DMS53 treated with DMSO at 0.1 percent for 48 hours (cell line): ENCODE data around the gene ZDHHC16.
A peak's percentile ranks its signal among the peaks of the same experiment; 100 is the strongest.
"Not testable (repeated sequence)": the region's sequence is repeated elsewhere in the genome, so short reads cannot be mapped to it uniquely, and the experiment has no call there.

Experiments used
- DNase-seq: peaks from one replicate; lab custom pipeline; 2025; ENCODE audit not compliant: unreplicated experiment; lab: John Stamatoyannopoulos, UW

ZDHHC16 gene

DNA sequence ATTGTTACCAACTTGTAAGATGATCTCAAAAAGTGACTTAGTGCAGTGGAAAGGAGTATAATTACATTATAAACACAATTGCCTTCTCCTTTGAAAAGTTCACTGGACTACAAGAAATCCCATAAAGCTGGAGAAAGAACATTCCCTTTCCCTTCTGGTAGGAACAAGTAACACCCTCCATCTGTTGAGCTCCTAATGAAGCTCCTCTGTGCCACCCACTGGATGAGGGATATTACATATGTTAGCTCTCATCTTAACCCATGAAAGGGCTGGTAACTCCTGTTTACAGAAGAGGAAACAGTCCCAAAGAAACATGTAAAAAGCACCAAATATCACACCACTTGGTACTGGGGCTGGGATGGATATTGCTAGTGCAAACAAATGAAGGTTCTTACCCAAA, 11.9 kb upstream of the ZDHHC16 start:
- DNase-seq, result no peak

DNA sequence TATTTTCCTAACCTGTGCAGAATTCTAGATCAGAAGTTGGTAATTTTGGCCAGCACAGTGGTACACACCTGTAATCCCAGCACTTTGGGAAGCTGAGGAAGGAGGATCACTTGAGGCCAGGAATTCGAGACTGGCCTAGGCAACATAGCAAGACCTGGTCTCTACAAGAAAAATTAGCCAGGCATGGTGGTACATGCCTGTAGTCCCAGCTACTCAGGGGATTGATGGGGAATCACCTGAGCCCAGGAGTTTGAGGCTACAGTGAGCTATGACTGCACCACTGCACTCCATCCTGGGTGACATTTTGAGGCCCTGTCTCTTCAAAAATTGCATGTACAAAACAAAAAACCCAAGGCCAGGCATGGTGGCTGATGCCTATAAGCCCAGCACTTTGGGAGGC, 11.4 kb upstream of the ZDHHC16 start:
- no peak for DNase-seq

DNA sequence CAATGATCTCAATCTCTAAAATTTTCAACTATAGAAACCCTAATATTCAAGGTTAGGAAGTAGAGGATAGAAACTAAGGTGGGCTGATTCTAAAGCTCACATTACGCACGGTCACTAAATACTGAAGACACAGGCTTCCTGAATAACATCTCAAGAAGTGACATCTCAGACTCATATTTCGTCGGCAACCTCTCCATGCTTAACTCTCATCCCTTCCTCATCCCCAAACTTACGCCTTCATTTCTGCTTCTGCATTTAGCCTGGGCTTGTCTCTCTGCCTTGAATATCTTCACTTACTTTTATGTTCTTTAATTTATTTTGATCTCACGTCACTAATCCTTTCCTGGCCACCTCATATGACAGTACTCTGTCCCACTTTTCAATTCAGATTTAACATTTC, 10.8 kb upstream of the ZDHHC16 start:
- DNase-seq, result no peak

DNA sequence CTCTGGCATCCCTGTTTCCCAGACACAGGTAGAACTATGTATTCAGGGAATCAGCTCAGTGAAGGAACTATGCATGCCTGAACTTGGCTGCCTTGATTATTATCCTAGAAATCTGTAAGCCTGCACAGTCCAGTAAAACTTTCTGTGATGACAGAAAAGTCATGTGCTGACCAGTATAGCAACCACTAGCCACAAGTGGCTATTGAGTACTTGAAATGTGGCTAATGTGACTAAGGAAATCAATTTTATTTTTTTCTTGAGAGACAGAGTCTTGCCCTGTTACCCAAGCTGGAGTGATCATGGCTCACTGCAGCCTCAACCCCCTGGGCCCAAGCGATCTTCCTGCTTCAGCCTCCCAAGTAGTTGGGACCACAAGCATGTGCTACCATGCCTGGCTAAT, 3.7 kb upstream of the ZDHHC16 start:
- DNase-seq, result no peak

DNA sequence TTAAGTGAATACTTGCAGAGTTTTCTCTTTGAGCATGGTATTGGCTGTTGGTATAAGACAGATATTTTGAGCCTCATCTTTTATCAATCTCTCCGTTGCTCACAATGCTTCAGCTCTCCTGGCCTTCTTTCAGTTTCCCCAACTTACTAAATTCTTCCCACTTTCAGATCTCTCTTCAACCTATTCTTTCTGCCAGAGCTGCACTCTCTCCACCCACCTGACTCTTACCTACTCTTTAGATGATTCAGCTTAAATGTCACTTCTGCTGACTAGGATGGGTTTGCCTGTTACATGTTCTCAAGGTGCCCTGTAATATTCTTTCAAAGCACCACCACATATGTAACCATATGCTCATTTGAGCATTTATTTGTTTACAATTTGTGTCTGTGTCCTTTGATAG, 1.8 kb upstream of the ZDHHC16 start:
- no peak for DNase-seq

DNA sequence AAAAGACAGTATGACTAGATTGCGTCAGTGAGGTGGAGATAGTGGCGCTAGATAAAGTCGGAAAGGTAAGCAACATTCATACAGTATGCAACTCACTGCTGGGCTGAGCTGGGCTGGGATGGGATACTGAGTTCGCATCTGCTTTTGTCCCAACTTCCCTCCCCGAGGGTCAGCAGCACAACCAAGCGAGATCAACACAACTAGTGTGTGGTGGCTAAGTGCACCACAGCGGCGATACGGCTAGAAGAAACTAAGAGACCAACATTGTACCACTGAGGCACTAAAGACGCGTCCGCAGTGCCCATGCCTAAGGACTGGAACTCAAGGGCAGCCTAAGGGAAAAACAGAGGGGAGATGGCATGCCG, 636 bp upstream of the ZDHHC16 start:
- DNase-seq, result no peak

DNA sequence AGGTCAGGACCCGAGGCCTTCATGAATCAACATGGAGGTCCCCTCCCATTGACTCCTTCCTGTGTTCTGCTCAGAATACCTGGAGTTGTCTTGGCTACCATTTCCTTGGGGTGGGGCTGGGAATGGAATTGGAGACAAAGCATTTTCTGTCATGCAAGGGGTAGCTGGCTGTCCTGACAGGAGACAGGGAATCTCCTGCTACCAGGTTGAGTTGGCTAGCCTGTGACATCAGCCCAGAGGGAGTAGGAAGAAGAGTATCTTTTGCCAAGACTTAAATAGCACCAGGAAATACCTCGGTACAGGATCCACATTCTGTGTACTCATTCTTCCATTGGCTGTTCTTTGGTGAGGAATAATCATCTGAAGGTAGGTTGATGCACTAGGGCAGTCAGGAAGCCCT, 4.9 kb downstream of the ZDHHC16 start:
- no peak for DNase-seq

DNA sequence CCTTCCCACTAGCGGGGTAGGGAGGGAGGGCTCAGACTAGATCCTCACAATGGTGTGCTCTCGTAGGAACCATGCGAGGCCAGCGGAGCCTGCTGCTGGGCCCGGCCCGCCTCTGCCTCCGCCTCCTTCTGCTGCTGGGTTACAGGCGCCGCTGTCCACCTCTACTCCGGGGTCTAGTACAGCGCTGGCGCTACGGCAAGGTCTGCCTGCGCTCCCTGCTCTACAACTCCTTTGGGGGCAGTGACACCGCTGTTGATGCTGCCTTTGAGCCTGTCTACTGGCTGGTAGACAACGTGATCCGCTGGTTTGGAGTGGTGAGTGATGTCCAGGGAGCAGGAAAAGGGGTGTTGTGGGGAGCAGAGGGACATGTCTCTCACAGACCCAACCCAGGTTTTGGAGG, 5.6 kb downstream of the ZDHHC16 start:
- DNase-seq, result no peak

DNA sequence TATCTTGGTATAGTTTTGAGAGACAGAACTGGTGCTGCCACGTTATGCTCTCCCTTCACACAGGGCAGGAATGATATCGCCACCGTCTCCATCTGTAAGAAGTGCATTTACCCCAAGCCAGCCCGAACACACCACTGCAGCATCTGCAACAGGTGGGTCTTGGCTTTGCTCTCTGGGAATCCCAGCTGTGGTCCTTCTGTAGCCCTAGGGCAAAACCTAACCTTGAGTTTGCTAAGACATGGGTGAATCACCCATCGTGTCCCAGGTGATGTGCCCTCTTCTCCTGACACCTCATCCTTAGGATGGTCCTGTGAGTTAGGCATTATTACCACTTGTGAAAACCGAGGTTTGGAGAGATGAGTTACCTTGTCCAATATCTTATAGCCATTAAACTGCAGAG, 6.4 kb downstream of the ZDHHC16 start:
- DNase-seq, result no peak

DNA sequence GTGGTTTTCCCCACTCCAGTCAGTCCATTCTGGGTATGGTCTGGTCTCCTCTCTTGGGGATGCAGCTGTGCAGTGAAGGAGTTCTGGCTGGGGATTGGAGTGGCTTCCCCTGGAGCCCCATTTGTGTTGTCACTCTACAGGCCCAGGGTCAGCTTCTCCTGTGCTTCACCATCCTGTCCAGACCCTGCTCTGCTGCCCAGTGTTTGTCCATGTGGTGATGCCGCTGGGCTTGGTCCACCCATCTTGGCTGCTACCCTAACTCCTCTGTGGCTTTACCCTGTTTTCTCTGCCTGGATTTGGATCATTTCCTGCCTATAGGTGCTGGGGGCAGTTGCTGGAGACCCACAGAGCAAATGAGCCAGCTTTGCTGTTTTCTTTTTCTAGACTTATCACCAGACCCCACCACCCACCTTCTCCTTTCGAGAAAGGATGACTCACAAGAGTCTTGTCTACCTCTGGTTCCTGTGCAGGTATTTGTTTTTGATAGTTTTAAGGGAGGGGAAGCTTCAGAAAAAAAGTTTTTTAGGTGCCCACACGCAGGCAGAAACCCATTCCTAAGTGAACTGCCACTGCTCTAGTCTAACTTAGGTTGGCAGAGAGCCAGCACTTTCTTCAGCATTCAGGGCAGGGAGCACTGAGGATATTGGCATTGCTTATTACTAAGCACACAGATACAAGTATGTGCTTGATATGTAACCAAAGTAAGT, 8.5 kb downstream of the ZDHHC16 start:
- peak; percentile 12 for DNase-seq

DNA sequence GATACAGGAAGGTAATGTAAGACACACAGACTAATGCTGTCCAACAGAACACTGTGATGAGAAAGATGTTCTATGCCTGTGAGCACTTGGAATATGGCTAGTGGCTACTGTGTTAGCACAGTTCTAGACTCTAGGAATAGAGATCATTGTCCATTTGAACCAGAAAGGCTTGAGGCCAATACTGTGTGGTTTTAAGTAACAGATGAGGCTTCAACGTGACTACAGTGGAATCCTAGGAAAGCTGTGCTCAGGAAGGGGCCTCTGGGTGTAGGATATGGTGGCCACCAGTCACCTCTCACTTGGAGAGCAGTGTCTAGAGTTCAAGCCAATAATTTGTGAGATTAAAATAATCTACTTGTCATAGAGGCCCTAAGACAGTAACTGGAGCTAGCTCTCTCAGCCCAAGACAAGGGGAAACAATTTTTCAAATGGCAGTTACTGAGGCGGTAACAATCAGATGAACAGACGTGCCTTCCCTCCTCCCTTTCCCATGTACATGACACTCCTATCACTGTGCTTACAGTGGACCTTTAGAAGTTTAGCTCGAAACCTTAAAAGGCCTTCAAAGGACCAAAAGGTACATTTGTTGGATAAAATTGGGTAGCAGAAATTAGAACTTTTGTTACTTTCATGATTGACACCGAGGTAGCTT, 10.2 kb downstream of the ZDHHC16 start:
- no peak for DNase-seq

DNA sequence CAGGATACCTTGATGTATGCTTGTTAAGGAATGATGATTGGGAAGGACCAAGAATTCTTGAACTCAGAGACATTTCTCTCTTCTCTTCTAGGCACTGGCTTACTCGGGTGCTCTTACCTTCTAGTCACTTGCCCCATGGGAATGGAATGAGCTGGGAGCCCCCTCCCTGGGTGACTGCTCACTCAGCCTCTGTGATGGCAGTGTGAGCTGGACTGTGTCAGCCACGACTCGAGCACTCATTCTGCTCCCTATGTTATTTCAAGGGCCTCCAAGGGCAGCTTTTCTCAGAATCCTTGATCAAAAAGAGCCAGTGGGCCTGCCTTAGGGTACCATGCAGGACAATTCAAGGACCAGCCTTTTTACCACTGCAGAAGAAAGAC, 10.7 kb downstream of the ZDHHC16 start:
- DNase-seq, result no peak

DNA sequence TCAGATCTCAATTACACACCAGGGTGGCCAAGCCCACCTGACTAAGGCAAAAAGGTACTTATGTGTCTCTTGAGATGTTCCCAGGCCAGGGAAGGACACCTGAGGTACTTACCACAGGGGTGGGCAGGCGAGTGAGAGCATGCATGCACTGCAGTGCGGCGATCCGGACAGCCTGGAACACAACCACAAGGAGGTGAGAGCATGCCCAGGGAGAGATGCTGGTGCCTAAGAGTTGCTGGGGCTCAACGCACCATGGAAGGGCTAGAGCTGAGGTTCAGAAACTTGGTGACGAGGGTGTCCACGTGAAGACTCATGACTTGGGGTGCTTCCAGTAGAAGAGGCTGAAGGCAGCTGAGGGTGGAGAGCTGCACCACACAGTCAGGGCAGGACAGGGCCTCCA, 13.1 kb downstream of the ZDHHC16 start:
- DNase-seq, result no peak

DNA sequence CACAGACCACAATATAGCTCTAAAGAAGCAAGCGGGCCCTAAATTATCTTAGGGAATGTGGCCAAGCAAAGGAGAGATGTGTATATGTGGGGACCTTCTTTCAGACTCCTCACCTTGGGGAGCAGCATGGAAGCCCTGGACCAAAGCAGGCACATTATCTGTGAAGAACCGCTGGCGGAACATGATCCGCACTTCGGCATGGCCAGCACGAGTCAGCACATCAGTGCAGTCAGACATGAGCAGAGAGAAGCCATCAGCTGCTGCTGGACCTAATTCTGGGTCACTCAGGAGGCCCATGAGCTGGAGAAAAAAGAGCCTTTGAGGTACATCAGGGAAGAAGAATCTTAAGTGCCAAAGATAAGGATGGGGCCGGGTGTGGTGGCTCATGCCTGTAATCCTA, 14.0 kb downstream of the ZDHHC16 start:
- no peak for DNase-seq

DNA sequence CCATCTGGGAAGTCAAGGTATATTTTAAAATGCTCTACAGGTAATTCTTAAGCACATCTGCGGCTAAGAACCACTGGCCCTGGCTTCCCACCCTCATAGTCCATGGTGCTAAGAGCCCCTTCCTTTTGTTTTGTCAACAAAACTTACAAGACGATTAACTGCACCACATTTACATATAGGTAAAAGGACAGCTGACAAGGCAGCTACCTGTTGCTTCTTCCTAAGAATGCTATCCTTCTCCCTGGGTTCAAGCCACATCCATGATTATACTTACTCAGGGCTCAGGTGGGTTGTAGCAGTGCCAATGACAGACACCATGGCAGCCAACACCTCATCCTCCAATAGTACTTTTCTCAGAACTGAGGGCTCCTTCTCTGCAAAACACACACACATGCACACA, 16.3 kb downstream of the ZDHHC16 start:
- no peak for DNase-seq

DNA sequence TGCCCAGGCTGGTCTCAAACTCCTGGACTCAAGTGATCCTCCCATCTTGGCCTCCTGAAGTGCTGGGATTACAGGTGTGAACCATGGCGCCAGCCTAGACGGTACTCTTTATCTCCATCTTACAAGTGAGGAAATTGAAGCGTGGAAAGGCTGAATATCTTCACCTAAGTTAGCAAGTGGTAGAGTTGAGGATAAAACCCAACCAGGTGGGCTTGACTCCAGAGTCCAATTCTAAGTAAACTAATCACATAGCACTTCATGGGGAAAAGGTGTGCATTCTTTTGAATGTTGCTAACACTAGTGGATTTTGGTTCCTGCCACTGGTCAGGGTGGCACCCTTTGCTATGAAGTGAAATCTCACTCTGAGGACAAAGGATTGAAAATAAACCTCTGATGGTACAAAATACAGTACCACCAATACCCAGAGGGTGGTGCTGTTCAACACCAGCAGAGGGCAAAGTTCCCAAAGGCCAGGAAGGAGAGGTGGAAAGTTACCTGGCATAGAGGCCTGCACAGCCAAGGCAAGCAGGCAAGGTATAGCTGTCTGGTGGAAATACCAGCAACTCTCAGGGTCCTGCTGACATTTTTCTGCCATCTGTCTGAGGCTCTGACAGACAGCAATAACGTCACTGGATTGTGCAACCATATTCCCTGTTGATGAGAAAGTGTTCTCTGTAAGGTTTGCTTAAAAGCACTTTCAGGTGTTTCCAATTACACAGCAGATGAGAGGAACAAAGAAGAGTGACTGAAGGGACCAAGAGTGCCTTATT, 17.6 kb downstream of the ZDHHC16 start:
- peak; percentile 97 for DNase-seq

DNA sequence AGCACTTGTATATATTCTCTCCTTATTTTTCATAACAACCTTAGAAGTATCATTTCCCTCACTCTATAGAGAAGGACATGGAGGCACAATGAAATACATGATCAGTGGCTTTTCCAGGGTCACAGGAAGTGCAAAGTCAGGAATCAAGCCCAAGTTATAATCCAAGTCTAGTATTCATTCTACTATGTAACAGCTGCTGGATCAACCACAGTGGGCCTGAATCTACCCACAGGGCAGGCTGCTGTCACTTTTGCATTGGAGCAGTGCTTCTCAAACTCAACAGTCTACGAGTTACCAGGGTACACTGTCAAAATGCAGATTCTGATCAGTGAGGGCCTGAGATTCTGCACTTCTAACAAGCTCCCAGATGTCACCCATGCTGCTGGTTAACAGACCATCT, 18.3 kb downstream of the ZDHHC16 start:
- DNase-seq, result no peak

DNA sequence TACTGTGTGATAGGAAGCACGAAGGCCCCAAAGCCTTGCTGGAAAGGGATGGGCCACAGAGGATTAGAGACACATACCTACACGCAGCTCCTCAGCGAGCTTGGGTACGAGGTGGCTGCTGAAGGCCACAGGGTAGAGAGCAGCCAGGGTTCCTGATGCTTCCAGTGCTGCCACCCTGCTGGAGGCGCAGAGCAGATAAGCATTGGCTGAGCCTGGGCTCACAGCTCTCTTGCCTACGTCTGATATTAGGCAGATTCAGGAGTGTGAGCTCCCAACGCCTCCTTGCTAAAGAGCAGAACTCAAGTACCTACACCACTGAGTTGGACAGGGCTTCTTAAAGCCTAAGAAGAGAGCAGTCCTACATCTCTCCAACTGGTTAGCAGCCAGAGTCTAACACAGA, 20.0 kb downstream of the ZDHHC16 start:
- DNase-seq, result no peak

DNA sequence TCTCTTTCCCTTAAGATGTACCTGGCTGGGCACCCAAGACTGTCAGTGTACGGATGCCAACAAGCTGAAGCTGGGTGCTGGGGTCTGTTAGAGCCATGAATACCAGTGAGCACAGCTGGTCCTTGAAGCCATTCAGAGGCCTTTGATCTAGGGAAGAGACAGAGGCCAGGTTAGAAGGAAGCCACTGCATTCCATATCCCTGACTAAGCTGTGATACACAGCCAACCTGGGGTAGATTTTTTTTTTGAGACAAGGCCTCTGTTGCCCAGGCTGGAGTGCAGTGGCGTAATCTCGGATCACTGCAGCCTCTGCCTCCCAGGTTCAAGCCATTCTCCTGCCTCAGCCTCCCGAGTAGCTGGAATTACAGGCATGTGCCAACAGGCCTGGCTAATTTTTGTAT, 20.8 kb downstream of the ZDHHC16 start:
- no peak for DNase-seq

DNA sequence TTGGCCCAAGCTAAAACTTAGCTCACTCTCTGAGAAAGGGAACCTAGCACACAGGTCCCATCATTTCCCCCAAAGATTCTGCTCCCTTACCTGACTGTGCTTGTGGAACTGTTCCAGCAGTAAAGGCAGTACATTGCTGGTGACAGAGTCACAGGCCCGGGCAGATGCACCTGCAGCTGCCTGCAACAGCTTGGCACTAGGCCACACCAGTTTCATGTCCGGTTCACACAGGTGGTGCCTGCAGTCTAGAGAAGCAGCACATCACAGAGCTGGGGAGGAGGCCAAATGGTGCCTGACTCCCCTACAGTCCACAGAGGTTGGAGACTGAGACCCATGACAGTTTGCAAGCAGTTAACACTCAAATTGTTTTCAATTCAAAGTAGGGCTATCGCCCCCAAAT, 22.2 kb downstream of the ZDHHC16 start:
- DNase-seq, result peak; percentile 88

DNA sequence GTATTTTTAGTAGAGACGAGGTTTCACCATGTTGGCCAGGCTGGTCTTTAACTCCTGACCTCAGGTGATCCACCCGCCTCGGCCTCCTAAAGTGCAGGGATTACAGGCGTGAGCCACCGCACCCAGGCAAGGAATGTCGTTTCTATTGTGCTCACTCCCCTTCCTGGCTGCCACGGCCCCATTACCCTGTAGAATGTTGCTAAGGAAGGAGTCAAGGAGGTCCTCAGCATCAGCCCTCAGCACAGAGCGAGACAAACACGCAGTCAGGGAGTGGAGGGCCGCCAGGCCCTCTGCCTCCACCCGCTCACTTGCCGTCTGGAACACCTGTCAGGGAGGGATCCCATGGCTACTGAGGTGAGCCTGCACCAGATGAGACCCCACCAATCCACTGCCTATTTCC, 22.8 kb downstream of the ZDHHC16 start:
- DNase-seq, result not testable (repeated sequence)

DNA sequence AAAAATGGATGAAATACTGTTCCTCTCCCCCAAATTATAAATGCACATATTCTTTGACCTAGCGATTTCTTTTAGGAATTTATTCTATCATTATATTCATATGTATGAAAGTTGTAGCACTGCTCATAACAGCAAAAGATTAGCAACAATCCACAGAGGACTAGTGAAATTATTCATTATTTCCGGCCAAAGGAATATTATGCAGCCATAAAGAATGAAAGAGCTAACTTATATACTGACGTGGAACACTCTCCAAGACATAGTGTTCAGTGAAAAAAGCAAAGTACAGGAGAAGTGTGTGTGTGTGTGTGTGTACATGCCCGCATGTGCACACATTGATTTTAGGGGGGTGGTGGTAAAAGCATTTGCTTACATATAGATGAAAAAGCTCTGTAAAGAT, 28.9 kb downstream of the ZDHHC16 start:
- DNase-seq, result no peak
